Colon (tissue), 2 donors: ENCODE results near the gene EVA1B.

Experiments
- FAIRE-seq: peaks from 2 replicates; lab custom pipeline; 2012; peaks lifted over from hg19 to GRCh38; lab: Jason Lieb, UNC
- donor health status: control.
- donor health status: control.

EVA1B gene, protein sequence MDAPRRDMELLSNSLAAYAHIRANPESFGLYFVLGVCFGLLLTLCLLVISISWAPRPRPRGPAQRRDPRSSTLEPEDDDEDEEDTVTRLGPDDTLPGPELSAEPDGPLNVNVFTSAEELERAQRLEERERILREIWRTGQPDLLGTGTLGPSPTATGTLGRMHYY

DNA sequence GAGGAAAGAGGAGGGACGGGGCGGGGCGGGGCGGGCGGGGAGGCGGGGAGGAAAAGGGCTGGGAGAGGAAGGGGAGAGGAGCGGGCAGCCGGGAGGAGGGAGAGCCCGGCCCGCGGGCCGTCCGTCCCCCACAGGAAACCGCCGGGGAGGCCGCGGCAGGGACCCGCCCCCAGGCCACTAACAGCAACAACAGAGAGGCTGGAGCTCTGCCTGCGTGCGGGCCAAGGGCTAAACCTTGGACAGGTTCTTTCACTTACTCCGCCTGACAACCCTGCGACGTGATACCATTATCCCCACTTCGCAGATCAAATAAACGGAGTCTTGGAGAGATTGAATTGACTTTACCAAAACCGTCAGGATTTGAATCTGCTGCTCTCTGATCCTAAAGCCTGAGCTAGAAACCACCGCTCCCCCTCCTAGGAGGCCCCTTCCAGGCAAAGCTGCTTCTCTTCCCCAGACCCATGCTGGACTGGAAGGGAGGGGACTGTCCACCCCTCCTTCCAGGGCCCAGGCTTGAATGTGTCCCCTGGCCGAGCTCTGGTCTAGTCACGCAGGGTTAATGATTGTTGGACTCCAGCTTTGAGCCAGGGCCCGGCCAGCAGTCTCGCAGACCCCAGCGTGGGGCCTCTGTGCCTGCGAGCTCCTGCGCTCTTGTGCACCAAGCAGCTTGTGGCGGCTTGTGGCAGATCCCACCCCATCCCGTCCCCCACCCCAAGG lies at the start of gene EVA1B:
Gene EVA1B (minus strand): TSS at position 10 of the 717 bp plus-strand sequence. CDS start 608 bp downstream, outside the sequence.
- no peak for FAIRE-seq

DNA sequence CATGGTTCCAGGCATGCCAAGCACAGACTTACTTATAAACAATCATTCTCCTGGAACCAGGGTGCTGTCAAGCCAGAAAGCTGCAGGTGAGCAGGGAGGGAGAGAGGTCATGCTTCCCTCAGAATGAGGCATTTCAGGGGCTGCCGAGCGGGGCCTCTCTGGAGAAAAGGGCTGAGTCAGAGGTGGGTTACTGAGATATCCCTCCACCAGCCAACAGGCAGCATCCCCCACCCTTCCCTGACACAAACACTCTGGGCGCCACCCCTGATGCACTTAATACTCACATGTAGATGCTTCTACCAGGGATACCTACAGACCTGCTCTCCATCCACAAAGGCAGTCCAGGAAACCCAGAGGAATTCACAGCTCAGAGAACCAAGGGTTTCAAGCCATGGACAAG lies 49.2 kb upstream of the EVA1B start:
- no peak for FAIRE-seq

DNA sequence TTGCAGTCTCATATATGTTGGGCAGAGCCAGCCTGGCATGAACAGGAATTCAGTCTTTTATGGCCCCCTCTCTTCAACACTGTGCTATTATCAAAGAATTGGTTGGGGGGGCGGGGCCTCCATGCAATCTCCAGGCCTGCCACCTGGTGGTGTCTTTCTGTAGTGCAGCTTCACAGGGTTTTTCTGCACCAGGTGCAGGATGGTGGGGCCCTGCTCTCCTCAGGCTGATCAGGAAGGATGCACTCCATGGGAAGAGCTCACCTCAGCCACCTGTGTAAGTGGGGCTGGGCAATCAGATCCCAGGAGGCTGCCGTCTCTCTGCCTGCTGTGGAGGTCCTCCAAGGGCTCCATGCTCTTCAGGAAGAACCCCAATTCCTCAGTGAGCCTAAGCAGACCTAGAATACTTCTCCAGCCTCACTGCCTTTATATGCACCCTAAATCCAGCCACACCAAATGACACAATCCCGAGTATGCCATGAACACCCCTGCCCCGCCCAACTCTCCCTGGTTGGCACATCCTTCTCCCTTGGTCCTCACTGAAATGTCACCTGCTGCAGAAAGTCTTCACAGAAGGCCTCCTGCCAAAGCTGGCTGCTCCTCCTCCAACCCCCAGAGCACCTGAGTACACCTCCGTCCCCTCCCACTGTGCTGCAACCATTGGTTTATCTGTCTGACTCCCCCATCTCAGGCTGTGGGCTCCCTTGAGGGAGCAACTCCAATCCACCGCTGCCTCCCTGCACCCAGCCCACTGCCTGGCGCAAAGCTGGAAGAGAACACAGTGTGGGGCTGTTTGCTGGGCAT lies 45.8 kb upstream of the EVA1B start:
- no peak for FAIRE-seq

DNA sequence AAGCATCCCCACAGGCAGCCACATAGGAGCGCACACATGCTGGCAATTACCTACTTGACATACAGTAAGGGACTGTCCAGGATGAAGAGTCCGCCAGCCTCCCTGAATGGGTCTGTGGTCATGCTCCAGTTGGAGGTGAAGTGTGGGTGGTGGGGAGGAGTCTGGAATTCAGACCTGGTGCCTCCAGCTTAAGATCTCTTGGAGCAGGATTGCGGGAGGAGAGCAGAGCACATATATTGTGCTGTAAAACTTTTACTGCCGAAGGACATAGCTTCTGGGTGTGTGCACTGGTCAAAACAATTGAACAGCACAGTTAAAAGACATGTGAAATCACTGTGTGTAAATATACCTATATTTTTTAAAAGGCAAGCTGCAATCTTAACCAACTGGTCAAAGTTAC lies 44.4 kb upstream of the EVA1B start:
- no peak for FAIRE-seq

DNA sequence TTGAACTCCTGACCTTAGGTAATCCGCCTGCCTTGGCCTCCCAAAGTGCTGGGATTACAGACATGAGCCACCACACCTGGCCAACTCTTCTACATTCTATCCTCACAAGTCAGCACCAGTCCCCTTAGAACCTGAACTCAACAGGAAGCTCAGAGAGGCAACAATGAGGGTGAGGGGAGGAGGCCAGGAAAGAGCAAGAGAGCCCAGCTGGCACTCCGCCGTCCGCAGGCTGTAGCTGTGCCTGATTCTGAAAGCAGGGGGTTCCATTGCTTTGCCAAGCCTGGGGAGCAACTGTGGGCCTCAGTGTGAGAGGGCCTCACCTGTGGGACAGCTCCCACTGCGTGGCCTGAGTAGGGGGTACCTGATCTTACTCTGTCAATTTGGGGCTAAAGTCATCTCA lies 43.6 kb upstream of the EVA1B start:
- FAIRE-seq: no peak

DNA sequence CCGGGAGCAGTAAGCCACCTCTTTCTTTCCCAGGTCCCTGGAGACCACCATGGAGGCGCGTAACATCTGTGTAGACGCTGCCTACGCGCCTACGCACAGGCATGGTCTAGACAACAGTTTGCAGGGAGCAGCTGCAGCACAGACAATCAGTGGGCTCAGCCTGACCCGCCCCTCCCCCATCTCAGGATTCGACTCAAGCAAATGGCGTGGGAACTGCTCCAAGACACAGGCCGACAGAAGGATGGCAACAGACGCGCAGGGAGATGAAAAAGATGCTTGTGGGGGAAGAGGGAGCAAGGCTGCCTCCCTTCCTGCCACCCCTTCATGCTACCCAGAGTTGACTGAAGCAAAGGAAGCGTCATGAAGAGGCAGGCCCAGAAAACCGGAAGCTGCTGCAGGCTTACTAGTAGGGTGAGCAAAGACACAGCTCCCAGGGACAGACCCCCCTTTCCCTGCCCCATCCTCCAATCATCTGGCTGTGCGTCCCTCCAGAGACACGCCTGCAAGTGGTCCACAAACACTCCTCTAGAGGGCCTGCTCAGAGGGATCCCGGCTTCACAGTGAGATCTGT lies 42.7 kb upstream of the EVA1B start:
- FAIRE-seq: no peak

DNA sequence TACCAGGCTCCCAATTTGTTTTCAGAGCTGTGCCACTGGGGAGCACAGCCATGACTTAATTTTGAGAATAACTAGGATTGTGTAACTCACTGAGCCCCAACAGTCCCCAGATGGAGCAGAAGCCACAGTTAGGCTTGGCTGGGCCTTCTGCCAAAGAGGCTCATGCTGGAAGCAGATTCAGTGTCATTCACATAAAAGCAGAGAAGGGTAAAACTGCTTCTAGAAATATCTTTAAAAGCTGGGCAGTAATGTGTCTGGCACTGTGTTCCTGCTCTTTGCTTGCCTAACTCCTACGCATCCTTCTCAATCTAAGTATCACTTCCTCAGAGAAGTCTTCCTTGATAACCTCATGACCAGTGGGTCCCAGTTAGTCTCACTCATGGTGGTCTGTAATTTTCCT lies 41.9 kb upstream of the EVA1B start:
- FAIRE-seq: no peak

DNA sequence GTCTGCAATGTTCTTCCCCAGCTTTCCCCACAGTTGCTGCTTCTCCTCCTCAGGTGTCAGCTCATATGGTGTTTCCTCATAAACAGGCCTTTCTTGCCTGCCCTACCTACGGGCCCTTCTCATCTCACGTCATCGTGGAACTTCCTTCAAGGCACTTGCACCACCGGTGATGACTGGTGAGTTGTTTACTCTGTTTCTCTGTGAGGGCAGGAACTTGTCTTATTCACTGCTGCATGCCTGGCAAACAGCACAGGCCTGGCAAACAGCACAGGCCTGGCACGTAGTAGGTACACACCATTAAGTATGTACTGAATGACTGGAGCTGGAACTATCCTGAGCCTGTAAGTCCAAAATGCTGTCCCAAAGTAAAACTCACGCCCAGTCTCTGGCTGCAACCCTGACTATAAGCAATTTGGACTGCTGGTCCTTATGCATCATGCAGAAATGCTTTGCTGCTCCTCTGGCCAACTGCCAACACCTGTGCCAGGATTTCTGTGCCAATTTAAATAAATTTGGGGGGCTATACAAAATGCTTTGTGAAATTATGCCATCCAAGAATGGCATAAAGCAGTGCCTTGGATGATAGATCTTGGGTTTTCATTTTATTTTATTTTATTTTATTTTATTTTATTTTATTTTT lies 36.6 kb upstream of the EVA1B start:
- FAIRE-seq: no peak

DNA sequence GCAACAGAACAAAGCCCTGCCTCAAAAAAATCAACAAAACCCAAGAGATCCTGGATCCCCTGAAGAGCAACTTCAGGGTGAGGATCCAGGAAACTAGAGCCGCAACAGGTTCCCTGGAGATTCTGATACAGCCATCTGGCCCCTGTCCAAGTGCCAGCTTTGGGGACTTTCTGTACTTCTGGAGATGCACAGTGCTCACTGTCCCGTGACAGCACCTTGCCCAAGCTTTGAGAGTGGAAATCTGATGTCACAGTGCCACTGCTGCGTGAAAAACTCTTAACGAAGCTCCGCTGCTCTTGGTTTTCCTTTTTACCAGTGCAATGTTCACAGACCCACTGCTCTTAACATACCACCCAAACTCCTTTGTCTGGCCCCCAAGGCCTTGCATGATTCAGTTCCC lies 35.9 kb upstream of the EVA1B start:
- no peak for FAIRE-seq

DNA sequence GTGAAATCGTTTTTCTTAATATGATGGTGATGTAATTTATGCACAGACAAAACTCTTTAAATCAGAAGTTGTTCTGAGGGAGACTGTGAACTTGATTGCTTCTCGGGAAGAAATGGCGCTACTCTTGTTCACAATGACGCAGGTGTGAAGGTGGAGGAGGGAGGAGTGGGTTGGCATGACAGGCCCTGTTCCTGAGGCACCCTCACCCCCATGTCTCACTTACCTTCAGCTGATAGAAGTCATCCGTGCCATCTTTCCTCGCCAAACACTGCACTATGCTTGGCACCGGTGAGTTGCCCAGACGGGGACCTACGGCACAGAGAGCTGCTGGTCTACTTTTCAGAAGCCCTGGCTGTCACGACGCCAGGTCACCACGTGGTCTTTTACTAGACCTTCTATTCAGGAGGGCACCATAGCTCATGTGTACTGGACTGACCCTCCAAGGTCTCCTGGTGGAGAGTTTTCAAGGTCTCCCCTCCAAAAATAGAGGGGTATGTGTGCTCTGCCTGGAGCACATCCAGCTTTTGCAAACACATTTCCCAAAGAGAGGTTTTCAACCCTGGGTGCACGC lies 35.2 kb upstream of the EVA1B start:
- no peak for FAIRE-seq

DNA sequence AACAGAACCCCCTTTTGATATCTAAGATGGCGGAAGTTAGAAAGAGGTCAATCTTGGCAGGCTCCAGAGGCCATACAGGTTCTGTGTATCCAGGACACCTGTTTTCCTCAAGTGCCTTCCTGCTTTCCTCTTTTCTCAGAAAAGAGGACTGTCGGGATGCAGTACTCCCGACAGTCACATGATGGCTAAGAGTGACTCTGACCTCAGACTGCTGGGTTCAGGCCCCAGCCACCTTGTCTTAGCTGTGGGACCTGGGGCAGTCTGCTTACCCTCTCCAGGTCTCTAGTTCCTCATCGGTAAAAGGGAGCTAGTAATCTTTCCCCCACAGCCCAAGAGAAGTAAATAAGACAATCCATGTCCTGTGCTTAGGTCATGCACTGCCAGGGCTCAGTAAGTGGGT lies 32.4 kb upstream of the EVA1B start:
- FAIRE-seq: no peak

DNA sequence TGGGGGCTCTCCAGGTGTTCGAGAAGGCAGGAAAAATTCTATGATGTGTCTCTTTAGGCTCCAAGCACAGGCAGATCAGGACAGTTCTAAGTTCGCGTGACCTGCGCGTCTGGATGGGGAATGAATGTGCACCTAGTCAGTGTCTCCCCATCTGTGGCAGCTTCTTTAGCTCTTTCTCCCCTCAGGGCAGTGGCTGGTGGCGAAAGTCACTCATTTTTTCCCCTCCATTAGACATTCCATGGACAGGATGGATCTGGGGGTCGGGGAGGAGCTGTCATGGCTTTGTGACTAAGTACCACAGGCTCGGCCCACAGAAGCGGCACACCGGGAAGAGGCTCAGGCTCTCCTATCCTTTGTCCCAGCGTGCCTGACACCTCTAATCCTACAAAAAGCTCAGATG lies 31.0 kb upstream of the EVA1B start:
- FAIRE-seq: no peak

DNA sequence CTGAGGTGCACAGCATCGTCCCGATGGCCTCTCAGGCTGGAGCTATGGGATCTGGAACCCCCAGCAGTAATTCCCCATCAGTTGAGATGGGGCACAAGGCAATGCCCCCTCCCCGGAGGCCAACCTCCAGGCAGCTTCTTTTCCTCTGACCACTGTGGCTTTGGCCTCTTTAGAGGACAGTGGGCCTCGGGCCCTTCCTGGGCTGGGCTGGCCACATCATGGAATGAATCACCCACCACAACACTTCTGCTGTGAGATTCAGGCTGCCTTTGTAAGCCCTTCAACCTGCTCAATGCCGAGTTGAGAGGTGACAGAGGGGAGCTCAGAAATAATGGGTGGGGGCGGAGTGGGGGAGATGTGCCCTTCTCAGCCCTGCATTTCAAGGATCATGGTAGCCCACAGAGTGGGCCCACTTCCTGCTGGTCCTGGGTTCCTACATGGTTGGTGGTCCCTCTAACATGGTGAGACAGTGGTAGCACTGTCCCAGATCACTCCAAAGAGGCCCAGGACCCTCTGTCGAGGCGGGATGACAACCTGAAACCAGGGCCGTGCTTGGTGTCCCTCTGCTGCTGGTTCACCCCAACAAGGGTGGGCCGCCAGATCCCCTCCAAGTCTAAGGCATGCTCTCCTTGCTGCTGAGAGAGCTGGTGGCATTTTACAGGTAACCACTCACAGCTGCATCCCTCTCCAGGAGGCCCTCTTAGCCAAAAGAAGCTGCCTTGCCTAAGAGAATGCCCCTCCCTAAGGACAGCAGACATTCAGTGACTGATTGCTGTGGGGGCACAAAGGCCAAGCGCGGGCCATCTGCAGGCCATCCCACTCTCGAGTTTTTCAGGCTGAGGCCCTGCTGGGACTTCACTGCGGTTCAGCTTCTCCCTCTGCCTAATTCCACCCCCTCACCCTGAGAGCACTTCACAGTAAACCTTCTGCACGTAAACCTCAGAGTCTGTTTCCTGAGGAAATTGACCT lies 29.7 kb upstream of the EVA1B start:
- FAIRE-seq: no peak

DNA sequence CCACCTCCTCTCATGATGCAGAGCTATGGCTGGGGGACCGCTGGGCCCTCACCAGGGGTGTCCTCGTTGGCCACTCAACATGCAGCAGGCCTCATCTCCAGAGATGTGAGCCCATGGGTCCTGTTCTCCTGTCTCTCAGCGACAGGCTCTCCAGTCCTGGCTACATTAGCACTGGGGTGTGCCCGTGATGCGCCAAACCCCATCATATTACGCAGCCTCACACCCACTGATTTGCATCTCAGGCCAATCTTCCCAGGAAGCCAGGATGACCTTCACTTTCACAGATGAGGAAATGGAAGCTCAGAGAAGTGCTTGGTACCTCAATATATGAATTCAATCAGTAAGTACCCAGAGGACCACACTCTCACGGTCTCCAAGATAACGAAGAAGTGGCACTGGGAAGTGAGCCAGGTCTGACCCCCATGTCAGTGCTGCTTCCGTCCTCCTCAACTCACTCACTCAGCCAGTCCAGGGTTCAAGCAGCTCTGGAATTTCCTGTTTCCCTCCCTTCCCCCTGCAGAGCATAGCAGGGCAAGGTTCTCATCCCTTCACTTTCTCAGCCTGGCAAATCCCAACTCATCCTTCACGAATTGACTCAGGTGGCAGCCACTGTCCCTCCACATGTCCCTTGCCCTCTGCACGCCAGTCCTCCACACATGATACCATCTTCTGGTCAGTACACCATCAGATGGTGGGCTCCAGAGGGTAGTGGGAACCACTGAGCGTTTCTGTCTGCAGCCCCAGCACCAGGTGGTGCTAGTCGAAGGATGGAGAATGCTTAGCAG lies 28.9 kb upstream of the EVA1B start:
- no peak for FAIRE-seq

DNA sequence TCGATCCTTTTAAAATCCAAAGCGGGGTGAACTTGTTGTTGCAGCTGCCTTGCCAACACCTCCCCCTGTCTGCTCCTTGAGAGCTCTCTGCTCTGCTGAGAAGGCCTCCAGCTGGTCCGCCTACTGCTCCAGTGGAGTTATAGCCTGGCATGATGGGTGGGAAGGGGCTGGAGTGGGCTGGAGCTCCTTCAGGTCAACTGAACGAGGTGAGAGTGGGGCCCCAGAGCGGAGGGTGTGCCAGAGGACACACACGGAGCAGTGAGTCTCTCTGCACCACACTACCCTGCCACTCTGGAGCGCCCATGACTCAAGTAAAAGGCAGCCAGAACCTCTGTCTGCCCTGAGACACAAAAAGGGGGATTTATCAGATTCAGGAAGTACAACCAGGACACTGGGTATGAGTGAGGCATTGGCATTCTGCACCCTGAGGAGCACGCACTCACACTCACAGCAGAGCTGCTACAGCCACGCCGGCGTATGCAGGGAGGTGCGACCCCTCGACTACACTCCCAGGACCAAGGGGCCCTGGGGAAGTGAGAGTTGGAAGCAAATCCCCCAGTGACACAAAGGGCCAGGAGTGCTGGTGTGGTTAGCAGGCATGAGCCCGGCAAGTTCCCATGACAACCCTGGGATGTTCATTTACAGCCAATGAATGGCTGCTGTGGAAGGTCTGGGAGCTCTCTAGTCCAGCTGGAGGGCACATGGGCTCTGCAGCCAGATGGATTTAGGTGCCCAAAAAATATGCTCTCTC lies 28.0 kb upstream of the EVA1B start:
- no peak for FAIRE-seq

DNA sequence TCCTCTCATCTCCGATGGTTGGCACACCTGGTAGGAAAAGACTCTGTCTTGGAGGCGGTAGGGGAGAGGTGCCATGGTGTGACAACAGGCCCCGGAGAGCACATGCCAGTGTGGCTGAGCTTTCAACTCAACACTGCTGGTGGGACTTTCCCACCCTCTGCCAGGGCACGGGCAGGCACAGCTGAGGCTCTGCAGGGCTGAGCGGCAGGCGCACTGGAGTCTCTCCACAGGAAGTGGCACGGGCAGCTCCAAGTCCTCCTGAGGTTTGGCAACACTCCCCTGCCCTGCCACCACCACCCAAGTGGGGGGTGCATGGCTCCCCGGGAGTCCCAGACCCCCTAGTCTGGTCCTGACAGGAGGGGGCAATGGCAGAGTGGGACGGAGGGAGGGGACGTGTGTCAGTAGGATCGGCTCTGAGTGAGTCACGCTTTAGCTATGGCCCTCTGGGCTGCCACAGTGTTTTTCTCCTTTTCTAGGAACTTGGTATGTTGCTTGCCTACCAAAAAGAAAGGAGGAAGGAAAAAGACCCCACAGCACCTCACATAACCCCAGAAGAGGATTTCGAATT lies 27.3 kb upstream of the EVA1B start:
- FAIRE-seq: no peak

DNA sequence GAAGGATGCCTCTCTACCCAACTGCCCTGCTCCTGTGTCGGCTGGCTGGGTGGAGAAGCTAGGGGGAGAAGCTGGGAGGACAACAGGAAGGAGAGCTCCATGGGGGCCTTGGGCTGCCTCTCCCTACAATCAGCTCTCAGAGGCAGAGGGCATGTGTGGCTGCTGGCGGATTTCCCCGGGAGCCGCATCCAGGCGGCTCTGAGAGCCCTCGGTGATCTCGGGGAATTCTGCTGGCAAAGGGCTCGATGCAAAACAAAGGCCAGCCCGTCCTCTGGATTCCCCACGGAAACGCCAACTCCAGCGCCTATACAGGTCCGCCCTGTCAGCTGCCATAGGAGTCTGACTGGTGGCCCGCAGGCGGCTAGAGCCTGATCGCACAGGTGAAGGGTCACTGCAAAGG lies 26.4 kb upstream of the EVA1B start:
- FAIRE-seq: no peak

DNA sequence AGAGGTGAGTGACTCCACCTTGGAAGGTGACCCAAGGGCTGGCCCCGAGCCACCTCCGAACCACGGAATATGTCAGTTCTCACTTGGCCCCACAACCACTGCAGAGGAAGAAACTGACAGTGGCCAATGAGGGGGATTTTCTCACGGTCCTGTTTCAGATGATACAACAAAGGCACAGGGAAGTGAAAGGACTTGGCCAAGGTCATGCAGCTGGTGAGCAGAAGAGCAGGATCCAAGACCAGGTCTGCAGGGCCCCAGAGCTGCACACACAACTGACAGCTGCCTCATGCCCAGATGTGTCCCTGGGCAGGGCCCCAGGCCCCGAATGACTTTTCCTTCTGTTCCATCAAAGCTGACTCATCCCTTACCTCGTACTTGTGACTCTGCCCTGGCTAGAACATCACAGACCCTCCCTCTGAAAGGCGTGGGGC lies 25.8 kb upstream of the EVA1B start:
- no peak for FAIRE-seq

DNA sequence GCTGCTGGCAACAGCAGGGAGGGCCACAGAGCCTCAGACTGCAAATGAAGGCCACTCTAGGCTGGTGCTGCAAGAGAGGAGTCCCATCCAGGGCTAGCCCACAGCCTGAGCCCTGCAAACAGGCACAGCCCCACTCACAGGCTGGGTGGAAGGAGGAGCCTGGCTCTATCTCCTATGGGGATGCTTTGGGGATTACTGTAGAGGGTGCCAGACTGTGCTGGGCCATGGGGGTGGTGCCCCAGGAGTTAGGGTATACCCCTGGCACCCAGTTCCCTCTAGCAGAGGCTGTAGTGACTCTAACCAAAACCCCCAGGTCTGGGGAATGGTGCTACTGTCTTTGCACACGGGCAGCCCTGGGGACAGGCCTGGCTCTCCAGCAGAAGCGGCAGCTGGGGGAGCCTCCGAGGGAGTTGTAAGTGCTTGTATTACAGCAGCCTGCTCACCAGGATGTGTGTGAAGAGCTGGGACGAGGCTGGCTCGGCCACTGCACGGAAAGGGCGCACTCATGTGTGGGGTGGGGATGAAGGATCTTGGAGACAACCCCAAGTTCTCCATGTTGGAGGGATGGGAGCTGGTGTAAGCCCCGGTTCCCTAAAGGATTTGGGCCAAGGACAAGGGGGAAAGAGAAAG lies 23.4 kb upstream of the EVA1B start:
- FAIRE-seq: no peak
